Epithelial cell of proximal tubule (primary cell): ENCODE data around the gene FGFR2. TPM values are rescaled to one million over a fixed set of nuclear protein-coding genes. Genes with fewer than 3 reads are reported as not detected.

ENCODE experiments used
- DNase-seq: peaks from one replicate; pipeline ENCODE4 v3.0.0-alpha.2; 2011; ENCODE audit warnings: low read depth
- H3K4me3 ChIP-seq: 2 replicates; pipeline ENCODE4 v1.5.1; 2011; ENCODE audit warnings: low read depth, mild to moderate bottlenecking, low read length
- total RNA-seq: library from RNA; depleted of rRNA; stranded (reverse); fragments of >200 nt; gene quantifications from 2 replicates; pipeline ENCODE4 v1.2.3, GENCODE V29; 2015
- TF ChIP-seq, protein P1 (sequence below): conservative IDR thresholded peaks from 2 replicates; pipeline ENCODE4 v1.5.1; 2012; ENCODE audit warnings: low read depth, mild to moderate bottlenecking, low read length

FGFR2 gene
- total RNA-seq, 1 donor from 2014 or later = 1.6 TPM

DNA sequence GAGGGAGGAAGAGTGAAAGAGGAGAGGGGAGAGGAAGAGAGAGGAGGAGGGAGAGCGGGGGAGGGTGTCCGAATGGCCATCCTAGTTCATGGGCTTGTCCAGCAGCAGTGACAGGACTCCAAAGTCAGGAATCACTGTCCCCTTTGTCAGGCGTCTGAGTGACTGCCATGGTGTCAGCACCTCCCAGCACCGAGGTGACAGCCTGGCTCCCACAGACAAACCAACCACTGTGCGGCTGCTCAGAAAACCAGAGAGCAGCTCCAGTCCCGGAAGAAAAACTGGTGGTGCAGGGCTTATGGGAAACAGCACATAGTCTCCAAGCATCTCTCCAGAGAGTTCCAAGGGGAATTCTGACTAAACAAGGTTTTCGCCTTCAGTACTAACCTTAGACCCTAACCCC, 18.9 kb upstream of the FGFR2 start:
- DNase-seq = no peak
- TF ChIP-seq, protein P1, sequence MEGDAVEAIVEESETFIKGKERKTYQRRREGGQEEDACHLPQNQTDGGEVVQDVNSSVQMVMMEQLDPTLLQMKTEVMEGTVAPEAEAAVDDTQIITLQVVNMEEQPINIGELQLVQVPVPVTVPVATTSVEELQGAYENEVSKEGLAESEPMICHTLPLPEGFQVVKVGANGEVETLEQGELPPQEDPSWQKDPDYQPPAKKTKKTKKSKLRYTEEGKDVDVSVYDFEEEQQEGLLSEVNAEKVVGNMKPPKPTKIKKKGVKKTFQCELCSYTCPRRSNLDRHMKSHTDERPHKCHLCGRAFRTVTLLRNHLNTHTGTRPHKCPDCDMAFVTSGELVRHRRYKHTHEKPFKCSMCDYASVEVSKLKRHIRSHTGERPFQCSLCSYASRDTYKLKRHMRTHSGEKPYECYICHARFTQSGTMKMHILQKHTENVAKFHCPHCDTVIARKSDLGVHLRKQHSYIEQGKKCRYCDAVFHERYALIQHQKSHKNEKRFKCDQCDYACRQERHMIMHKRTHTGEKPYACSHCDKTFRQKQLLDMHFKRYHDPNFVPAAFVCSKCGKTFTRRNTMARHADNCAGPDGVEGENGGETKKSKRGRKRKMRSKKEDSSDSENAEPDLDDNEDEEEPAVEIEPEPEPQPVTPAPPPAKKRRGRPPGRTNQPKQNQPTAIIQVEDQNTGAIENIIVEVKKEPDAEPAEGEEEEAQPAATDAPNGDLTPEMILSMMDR = no peak
- no peak overlapping the region for H3K4me3 ChIP-seq

DNA sequence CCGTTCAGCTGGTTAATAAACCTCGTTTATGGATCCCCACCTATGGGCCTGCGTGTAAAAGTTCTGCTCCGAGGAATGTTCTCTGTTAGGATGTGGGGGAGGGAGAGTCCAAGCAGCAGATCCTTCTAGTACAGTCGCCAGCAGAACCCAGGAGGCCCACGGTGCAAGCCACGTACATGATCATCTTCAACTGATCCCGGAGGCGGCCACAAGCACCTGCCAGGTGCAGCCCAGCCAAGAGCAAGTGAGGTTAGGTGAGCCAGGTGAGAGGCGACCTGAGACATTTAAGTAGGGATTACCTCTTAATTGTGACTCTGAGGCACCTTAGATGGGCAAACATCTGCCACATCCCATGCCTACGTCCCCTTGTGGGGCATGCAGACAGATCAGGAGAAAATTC, 18.0 kb upstream of the FGFR2 start:
- TF ChIP-seq, protein P1 = no peak
- no peak for DNase-seq

DNA sequence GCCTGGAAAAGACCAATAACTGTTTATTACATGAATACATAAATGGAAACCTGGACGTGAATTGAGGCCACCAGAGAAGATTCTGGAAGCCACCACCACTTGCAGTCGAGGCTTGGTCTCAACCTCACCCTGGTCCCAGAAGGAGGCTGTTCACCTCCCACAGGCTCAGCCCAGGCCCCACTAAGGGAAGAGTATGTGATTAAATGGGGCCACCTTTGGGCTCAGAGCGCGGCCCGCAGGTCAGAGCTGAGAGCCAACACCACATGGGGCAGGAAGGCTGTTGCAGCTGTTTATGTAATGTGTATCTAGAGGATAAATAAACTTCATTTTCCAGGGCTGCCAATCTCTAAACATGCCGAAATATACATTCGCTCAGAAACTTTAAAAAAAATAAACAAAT, 17.6 kb upstream of the FGFR2 start:
- H3K4me3 ChIP-seq = no peak overlapping the region
- no peak for DNase-seq
- TF ChIP-seq, protein P1 = no peak

More for the DNA sequence above, 18.0 kb upstream of the FGFR2 start:
- H3K4me3 ChIP-seq = no peak overlapping the region

DNA sequence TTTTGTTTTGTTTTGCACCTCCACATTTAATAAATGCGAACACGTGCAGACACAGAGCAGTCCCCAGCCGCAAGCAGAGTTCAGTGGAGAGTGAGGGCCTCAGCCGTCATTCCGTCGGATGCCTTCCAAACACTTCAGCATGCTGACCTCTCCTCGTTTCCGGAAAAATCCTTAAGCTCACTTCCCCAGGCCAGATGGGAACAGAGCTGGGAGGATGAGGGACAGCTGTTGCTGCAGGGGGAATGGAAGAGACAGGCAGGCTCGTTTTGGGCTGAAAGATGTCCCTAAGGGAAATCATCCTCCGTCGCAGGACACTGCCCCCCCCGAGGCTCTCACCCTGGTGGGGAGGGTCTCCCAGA, 17.2 kb upstream of the FGFR2 start:
- TF ChIP-seq, protein P1 = no peak
- H3K4me3 ChIP-seq = no peak overlapping the region
- no peak for DNase-seq

DNA sequence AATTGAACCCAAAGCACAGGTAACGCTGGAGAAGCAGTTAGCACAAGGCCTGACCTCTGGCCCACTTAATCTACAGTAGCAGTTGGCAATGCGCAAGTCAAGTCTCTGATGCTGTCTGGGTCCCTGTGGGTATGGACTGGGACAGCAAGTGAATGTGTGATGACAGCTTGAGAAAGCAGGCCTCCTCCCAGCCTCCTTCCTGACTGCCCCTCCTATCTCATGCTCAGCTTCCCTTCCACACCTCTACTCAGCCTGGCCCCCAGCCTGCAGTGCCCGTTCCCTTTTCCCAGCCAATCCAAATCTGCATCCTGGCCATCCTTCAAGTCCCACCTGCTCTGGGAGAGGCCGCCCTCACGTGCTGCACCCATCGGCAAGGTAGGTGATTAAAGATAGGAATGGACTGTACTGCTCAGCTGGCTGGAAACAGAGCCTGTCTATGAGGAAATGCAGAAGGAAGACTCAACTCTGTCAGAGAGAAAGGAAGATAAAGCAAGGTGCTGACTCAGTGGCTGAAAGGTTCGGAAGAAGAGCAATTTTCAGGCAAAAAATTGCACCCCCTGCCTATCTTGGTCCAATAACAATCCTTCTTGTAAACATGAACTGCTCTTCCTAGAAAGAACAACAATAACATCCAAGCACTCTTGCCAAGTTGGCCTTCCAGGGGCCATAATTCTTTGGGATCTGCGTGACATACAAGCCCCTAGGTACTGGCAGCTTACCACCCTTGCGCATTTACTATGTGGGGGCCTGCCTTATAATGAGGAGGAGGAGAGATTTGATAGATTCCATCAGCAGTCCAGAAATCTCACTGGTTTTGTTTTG, 16.6 kb upstream of the FGFR2 start:
- no peak for DNase-seq
- no peak overlapping the region for H3K4me3 ChIP-seq
- TF ChIP-seq, protein P1 = no peak

DNA sequence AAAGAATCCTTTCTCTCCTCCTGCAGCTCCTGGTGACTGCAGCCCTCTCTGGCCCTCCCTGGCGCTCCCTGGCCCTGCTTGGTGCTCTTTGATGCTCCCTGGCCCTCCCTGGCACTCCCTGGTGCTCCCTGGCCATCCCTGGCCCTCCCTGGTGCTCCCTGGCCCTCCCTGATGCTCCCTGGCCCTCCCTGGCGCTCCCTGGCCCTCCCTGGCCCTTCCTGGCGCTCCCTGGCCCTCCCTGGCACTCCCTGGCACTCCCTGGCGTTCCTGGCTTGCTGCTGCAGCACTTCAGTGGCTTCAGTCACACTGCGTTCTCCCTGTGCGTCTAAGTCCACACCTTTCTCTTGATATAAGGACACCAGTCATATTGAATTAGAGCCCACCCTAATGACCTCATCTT, 15.2 kb upstream of the FGFR2 start:
- DNase-seq = no peak
- no peak overlapping the region for H3K4me3 ChIP-seq
- TF ChIP-seq, protein P1 = no peak
